ENCODE results near the gene SURF4.
"Not testable (repeated sequence)": the region's sequence is repeated elsewhere in the genome, so short reads cannot be mapped to it uniquely, and the experiment has no call there.

- TF ChIP-seq CTCF (IDR thresholded peaks at IDR 0.05); EZH2 (IDR thresholded peaks at IDR 0.05; ENCODE audit: borderline replicate concordance, insufficient read depth, low read depth, low read length, poor library complexity, severe bottlenecking): not testable (repeated sequence)
These were observed 58.3 kb downstream of the SURF4 start for GRCh38 chr9:133317551-133317950.
